ENCODE data around the gene ARHGEF19. TPM values are rescaled to one million over a fixed set of nuclear protein-coding genes. Genes with fewer than 3 reads are reported as not detected.

The ARHGEF19 gene
- total RNA-seq, 1 donor = 6.5 TPM

GRCh38 chr1:16202281-16203210, 9.9 kb downstream of the ARHGEF19 start:
- Histone ChIP-seq H3K79me2 (ENCODE audit: insufficient read depth, low read length) (no peaks in the 10 kb centered on the region), H3K4me1 (ENCODE audit: insufficient read depth, low read length) (peaks cover 8% of the 10 kb centered on the region), H2AFZ (ENCODE audit: low read length) (no peak overlapping the region), H3K27ac (ENCODE audit: low read depth, low read length) (no peak overlapping the region), H3K4me3 (ENCODE audit: insufficient read depth, low read length) (no peak overlapping the region), H3K9me3 (ENCODE audit: low read depth, low read length) (no peaks in the 10 kb centered on the region), H3K27me3 (ENCODE audit: insufficient read depth, low read length) (no peaks in the 10 kb centered on the region), H3K36me3 (ENCODE audit: insufficient read depth, low read length) (no peaks in the 10 kb centered on the region), H4K20me1 (ENCODE audit: insufficient read depth, low read length) (no peaks in the 10 kb centered on the region), H3K4me2 (ENCODE audit: insufficient read depth, low read length) (no peak overlapping the region)
- DNase-seq (ENCODE audit: insufficient read length, low spot score, missing footprints) = peak; percentile 39
- TF ChIP-seq, protein P1, sequence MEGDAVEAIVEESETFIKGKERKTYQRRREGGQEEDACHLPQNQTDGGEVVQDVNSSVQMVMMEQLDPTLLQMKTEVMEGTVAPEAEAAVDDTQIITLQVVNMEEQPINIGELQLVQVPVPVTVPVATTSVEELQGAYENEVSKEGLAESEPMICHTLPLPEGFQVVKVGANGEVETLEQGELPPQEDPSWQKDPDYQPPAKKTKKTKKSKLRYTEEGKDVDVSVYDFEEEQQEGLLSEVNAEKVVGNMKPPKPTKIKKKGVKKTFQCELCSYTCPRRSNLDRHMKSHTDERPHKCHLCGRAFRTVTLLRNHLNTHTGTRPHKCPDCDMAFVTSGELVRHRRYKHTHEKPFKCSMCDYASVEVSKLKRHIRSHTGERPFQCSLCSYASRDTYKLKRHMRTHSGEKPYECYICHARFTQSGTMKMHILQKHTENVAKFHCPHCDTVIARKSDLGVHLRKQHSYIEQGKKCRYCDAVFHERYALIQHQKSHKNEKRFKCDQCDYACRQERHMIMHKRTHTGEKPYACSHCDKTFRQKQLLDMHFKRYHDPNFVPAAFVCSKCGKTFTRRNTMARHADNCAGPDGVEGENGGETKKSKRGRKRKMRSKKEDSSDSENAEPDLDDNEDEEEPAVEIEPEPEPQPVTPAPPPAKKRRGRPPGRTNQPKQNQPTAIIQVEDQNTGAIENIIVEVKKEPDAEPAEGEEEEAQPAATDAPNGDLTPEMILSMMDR (IDR thresholded peaks at IDR 0.05; ENCODE audit: extremely low read depth, low read depth, low read length) = no peak

GRCh38 chr1:16199700-16200099, 12.8 kb downstream of the ARHGEF19 start:
- H3K27me3 ChIP-seq (ENCODE audit: insufficient read depth, low read length) = no peaks in the 10 kb centered on the region
- no peak for DNase-seq (ENCODE audit: insufficient read length, low spot score, missing footprints)
- H3K36me3 ChIP-seq (ENCODE audit: insufficient read depth, low read length) = no peaks in the 10 kb centered on the region
- no peak overlapping the region for H3K27ac ChIP-seq (ENCODE audit: low read depth, low read length)
- H3K9me3 ChIP-seq (ENCODE audit: low read depth, low read length) = no peaks in the 10 kb centered on the region
- no peak overlapping the region for H3K4me2 ChIP-seq (ENCODE audit: insufficient read depth, low read length)
- TF ChIP-seq, protein P1 (IDR thresholded peaks at IDR 0.05; ENCODE audit: extremely low read depth, low read depth, low read length) = no peak
- H3K4me1 ChIP-seq (ENCODE audit: insufficient read depth, low read length) = no peaks in the 10 kb centered on the region
- no peaks in the 10 kb centered on the region for H4K20me1 ChIP-seq (ENCODE audit: insufficient read depth, low read length)
- H3K79me2 ChIP-seq (ENCODE audit: insufficient read depth, low read length) = no peaks in the 10 kb centered on the region
- no peak overlapping the region for H3K4me3 ChIP-seq (ENCODE audit: insufficient read depth, low read length)
- no peak overlapping the region for H2AFZ ChIP-seq (ENCODE audit: low read length)

DNA sequence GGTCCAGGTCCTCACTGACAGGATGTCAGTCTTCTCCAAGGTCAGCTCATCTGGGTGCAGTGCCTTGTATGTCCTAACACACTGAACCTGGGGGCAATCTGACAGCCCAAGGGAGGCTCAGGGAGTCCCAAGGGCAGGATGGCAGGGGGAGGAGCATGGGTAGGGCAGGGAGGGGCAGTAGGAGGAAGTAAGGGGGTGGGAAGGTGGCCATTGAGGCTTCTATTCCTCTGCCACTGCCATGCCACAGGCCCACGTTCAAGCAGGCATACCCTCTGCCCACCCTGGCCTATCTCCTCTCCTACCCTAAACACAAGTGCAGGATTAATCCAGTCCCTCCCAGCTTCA, 13.3 kb downstream of the ARHGEF19 start:
- Histone ChIP-seq H3K4me3 (ENCODE audit: insufficient read depth, low read length) (no peak overlapping the region), H3K27ac (ENCODE audit: low read depth, low read length) (no peak overlapping the region), H3K9me3 (ENCODE audit: low read depth, low read length) (no peaks in the 10 kb centered on the region), H3K4me1 (ENCODE audit: insufficient read depth, low read length) (no peaks in the 10 kb centered on the region), H4K20me1 (ENCODE audit: insufficient read depth, low read length) (no peaks in the 10 kb centered on the region), H3K79me2 (ENCODE audit: insufficient read depth, low read length) (no peaks in the 10 kb centered on the region), H3K27me3 (ENCODE audit: insufficient read depth, low read length) (no peaks in the 10 kb centered on the region), H2AFZ (ENCODE audit: low read length) (no peak overlapping the region), H3K36me3 (ENCODE audit: insufficient read depth, low read length) (no peaks in the 10 kb centered on the region), H3K4me2 (ENCODE audit: insufficient read depth, low read length) (no peak overlapping the region)
- TF ChIP-seq, protein P1 (IDR thresholded peaks at IDR 0.05; ENCODE audit: extremely low read depth, low read depth, low read length) = no peak
- DNase-seq (ENCODE audit: insufficient read length, low spot score, missing footprints) = peak; percentile 0

DNA sequence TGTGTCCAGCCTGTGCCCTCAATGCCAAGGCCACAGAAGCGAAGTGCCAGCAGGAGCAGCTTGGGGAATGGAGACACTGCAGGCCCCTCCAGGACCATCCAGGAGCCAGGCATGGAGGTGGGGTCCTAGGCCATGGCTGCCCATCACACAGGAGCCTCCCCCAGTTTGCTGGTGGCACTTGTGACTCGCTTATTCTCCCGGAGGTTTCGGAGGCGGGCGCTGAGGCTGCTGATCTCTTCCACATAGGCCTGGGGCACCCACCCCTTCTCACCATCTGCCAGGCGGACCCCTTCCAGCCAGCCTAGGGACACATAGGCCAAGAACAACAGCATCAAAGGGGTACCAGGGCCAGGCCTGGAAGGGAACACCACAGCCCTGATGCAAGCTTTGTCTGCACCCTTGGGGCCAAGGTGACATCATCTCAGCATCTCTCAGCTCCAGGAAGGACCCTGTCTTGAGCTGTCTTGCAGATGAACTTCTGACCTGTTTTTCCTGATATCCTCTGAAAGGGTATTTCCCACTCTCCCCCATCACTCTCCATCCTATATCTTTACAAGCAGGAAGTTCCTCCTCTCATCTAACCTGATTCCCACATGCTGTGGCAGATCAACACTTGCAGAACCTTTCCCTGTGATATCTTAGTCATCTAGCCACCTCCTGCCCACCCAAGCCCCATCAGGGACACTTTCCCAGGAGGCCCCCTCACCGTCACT, 13.9 kb downstream of the ARHGEF19 start:
- TF ChIP-seq, protein P1 (IDR thresholded peaks at IDR 0.05; ENCODE audit: extremely low read depth, low read depth, low read length) = no peak
- H3K36me3 ChIP-seq (ENCODE audit: insufficient read depth, low read length) = no peaks in the 10 kb centered on the region
- no peak overlapping the region for H2AFZ ChIP-seq (ENCODE audit: low read length)
- no peaks in the 10 kb centered on the region for H3K27me3 ChIP-seq (ENCODE audit: insufficient read depth, low read length)
- no peaks in the 10 kb centered on the region for H3K4me1 ChIP-seq (ENCODE audit: insufficient read depth, low read length)
- no peaks in the 10 kb centered on the region for H4K20me1 ChIP-seq (ENCODE audit: insufficient read depth, low read length)
- no peak overlapping the region for H3K4me2 ChIP-seq (ENCODE audit: insufficient read depth, low read length)
- DNase-seq (ENCODE audit: insufficient read length, low spot score, missing footprints) = peak; percentile 54
- H3K79me2 ChIP-seq (ENCODE audit: insufficient read depth, low read length) = no peaks in the 10 kb centered on the region
- no peak overlapping the region for H3K4me3 ChIP-seq (ENCODE audit: insufficient read depth, low read length)
- no peaks in the 10 kb centered on the region for H3K9me3 ChIP-seq (ENCODE audit: low read depth, low read length)
- no peak overlapping the region for H3K27ac ChIP-seq (ENCODE audit: low read depth, low read length)

Data from osteoblast (primary cell).